ENCODE results near the gene ETS2.

ETS2 gene

DNA sequence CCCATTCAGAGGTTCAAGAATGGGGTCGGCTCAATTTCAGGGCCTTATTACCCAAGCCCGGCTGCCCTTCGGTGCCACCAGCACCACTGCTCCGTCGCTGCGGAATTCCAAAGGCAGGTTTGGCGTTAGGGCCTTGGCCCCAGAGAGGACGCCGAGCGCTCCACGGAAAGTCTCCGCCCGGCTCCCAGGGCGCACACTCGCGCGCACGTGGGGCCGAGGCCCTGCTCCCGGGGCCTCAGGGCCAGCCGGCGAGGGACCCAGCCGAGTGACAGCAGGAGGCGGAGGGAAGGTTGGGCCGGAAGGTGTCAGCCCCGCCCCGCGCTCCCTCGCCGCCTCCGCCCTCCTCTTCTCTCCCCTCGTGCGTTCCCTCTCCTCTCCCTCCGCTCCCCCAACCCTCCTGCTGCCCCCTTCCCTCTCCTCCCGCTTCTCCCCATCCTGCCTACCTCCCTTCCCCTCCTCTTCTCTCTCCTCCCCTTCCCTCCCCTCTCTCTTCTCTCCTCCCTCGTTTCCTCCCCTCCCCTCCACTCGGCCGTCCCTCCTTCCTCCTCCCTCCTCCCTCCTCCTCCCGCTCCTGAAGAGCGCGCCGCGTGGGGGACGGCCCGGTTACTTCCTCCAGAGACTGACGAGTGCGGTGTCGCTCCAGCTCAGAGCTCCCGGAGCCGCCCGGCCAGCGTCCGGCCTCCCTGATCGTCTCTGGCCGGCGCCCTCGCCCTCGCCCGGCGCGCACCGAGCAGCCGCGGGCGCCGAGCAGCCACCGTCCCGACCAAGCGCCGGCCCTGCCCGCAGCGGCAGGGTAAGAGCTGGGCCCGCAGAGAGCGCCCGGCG, at the start of gene ETS2:
Gene ETS2 (plus strand): TSS at position 602 of the 825 bp plus-strand sequence. CDS start 4,106 bp downstream, outside the sequence.
- FAIRE-seq, result no peak

GRCh38 chr21:38756746-38757145, 49.0 kb upstream of the ETS2 start:
- no peak for FAIRE-seq

DNA sequence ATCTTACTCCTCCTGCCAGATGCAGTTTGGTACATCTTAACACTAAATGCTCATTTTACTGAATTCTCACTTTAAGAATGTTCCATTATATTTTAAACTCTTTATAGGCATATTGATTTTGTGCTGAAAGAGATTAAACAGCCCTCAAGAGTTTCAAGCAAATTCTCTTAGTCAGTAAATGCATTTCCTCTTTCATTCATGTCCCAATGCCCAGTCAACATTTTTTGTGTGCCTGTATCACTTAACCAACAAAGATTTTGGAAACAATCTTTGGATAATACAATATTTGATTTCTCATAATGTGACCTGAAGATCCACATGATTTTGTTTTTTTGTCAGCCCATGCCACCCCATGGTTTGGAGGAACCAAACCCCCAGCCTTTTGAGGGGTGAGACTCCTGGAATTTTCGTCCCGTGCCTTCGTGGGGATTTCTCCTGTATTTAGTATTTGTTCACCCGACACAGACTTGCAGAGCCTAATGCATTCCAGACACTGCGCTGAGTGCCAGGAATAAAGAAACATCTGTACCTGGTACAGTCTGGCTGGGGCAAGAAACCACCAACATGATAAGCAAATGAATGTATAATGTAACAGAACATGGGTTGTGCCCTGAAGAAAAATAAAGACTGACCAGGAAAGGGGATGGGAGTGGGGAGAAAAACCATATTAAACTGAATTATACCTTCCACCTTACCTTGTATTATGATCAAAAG, 47.1 kb upstream of the ETS2 start:
- no peak for FAIRE-seq

GRCh38 chr21:38759413-38759812, 46.3 kb upstream of the ETS2 start:
- FAIRE-seq, result no peak

DNA sequence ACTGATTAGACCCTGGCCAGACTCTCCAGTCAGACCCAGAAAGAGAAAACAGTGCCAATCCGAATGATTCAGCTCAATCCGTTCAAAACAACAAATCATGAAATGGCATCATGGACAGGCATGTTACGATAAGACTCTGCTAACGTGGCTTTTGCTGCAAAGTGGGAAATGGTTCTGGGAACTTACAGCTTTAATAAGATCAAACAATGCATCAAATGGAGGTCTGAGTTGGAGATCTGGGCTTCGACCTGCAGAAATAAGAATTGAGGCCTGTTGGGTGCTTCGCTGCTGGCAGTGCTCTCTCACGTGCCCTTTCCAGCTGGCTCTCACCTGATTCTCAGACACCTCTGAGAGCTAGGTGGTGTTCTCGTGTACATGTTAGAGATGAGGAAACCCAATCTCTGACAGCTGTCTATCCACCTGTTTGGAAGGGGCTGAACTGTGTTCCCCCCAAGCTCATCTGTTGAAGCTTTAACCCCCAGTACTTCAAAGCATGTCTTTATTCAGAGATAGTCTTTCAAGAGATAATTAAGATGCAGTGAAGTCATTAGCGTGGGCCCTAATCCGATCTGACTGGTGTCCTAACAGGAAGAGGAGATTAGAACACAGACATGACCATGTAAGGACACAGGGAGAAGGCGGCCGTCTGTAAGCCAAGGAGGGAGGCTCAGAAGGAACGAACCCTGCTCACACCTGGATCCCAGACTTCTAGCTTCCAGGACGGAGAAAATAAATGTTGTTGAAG, 45.5 kb upstream of the ETS2 start:
- FAIRE-seq, result no peak

GRCh38 chr21:38760762-38761155, 45.0 kb upstream of the ETS2 start:
- no peak for FAIRE-seq

DNA sequence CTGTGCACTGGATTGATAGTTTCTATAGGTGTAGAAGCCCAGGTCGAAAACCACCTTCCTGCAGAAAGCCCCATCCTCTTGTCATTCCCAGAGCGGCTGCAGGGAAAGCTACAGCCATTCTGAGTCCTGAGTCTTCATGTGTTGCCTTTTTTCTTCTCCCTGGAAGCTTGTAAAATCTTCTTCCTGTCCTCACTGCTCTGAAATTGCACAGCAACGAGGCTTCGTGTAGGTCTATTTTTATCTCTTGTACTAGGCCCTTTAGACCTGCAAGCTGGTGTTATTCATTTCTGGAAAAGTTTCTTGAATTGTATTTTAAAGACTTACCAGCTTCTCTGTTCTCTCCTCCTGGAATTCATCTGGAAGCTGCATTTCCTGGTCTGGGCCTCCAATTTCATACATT, 44.2 kb upstream of the ETS2 start:
- no peak for FAIRE-seq

- FAIRE-seq, result no peak
Observed at GRCh38 chr21:38765056-38765455, 40.7 kb upstream of the ETS2 start.

- no peak for FAIRE-seq
Observed at GRCh38 chr21:38766987-38767722, 38.6 kb upstream of the ETS2 start.

GRCh38 chr21:38768471-38769063, 37.2 kb upstream of the ETS2 start:
- no peak for FAIRE-seq

DNA sequence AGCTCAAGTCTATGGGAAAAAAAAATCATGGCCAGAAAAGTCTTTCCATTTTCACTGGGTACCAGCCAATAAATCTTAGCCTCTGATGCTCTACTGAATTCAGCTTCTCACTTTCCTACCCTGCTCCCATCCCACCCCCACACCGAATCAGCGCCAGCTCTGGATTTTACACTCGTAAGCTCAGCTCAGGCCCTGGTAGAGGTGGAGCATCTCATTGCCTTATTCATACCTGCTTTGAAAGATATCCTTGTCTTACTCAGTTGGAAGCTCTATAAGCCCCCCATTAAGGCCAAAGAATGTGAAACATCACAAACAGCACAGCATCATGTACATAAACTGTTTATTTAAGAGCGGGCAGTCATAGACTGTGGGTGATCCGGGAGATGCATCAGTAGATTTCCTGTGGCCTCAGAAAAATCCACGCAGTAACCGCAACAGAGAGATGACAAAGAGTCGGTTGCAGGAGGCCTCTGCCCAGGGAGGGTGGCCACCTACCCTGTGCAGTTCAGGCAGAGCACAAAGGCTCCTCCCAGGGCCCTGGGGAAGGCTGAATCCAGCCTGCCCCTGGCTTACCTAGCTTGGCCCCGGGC, 36.4 kb upstream of the ETS2 start:
- no peak for FAIRE-seq

GRCh38 chr21:38770660-38771059, 35.1 kb upstream of the ETS2 start:
- FAIRE-seq, result no peak

DNA sequence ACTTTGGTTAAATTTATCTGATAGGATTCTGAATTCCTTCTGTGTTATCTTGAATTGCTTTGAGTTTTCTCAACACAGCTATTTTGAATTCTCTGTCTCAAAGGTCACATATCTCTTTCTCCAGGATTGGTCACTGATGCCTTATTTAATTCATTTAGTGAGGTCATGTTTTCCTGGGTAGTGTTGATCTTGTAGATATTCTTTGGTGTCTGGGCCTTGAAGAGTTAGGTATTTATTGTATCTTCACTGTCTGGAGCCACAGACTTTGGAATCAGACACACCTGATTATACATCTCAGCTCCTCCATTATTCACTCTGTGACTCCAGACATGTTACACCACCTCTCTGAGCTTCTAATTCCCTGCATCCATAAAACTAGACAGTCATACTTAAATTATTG, 34.2 kb upstream of the ETS2 start:
- FAIRE-seq, result no peak

- no peak for FAIRE-seq
Observed at GRCh38 chr21:38772646-38773045, 33.1 kb upstream of the ETS2 start.

DNA sequence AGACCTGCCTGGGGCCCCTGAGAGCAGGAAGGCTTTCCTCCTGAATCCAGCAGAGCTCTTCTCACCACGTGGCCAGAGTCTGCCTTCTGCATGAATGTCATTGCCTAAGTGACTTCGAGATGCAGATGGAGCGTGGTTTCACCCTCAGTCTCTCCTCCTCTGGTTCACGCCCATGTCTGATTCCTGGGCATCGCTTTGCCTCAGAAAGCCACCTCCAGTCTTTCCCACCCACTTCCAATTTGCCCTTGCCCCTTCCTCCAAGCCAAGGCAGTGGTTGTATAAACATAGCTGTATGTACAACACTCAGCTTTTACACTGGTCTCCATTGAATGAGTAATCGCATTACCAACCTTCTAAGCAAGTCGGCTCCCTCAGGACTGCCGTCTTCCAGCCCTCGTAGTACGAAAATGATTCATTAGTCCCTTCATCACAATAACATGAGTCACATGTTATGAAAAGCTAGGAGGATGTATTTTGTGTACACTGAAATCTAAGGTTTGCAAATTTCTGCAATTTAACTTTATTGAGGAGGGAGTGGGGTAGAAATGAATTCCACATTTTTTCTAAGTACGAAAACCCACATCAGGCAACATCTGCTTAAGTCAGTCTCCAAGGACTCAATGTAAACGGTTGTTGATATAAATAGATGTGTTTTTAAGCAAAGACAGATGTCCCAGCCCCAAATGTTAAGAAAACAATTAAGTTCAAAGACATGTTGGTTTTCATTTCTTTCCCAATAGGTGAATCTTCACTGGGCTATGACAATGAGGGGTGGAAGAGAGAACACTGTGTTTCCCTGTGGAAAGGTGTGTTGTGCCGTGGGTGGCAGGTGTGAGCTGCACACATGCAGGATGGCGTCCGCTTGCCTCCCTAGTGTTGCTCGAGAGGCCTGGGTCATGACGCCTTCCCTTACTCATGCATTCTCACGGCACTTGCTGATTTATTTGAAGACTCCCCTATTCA, 32.3 kb upstream of the ETS2 start:
- FAIRE-seq, result no peak

DNA sequence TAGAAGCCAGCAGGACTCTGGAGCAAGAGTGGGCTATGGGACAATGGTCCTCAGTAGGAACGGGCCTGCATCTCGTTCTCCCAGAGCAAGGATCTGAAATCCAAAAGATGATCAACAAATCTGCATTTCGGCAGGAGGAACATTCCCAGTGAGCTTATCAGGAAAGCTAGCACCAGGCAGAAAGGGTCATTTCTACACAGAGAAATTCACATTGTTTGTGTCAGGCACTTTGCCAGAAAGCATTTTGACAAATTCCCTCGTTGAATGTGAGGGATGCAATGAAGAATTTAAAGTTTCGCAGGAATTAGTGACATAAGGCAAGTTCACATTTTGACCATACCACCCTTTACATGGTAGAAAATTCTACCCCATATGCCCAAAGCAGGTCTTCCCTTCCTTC, 31.6 kb upstream of the ETS2 start:
- FAIRE-seq, result no peak

- FAIRE-seq, result no peak
Observed at GRCh38 chr21:38774586-38775285, 31.0 kb upstream of the ETS2 start.

DNA sequence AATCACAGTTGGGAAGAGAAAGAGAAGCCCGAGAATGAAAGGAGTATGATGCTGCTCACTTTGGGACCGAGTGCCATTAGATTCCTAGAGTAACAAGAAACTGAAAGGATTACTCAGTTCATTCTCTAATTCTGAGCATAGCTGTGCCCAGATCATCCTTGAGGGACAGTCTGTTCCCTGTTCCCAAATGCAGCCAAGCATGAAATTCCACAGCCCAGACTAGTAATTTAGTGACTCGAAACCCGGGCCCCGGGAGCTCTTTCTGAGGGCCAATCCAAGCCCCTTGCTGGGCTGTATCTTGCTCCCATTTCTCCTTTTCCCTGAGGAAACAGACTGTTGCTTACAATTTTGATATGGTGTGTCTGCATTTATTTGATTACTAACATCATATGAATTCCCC, 30.0 kb upstream of the ETS2 start:
- FAIRE-seq, result no peak

DNA sequence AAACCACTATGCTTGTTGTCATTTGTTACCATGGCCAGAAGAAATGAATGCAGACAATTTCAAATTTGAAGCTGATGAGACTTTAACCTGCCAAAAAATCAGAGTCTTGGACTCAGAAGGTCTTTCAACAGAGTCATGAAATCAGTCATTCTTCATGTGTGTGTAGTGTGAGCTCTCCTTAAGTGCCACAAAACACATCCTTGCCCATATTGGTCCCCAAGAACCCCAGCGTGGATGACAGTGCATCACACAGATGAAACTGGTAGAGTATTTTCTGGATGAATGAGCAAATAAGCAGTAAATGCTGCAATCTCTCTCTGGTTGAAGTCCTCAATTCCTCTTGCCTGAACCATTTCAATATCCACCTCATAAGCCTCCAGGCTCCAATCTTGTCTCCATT, 28.7 kb upstream of the ETS2 start:
- FAIRE-seq, result no peak

- no peak for FAIRE-seq
Observed at GRCh38 chr21:38777531-38777930, 28.2 kb upstream of the ETS2 start.

All from colon (tissue), 2 donors.